Fibroblast of skin of scalp (primary cell): ENCODE data around the gene C15orf39. TPM values are rescaled to one million over a fixed set of nuclear protein-coding genes. Genes with fewer than 3 reads are reported as not detected.
"Not testable (repeated sequence)": the region's sequence is repeated elsewhere in the genome, so short reads cannot be mapped to it uniquely, and the experiment has no call there.

ENCODE experiments used
- DNase-seq: peaks from one replicate; pipeline ENCODE4 v3.0.0-alpha.2; 2013
- polyA plus RNA-seq, 2 experiments: library from polyadenylated mRNA; unstranded; fragments of 120-200 nt; gene quantifications; one replicate each; pipeline ENCODE4 v1.2.1, GENCODE V29; 2013; ENCODE audit not compliant: insufficient read length in 2 of 2

Gene C15orf39
- polyA plus RNA-seq (2013, experiment 1 of 2; ENCODE audit: insufficient read length), result 18.3 TPM
- 18.5 TPM for polyA plus RNA-seq (2013, experiment 2 of 2; ENCODE audit: insufficient read length)

DNA sequence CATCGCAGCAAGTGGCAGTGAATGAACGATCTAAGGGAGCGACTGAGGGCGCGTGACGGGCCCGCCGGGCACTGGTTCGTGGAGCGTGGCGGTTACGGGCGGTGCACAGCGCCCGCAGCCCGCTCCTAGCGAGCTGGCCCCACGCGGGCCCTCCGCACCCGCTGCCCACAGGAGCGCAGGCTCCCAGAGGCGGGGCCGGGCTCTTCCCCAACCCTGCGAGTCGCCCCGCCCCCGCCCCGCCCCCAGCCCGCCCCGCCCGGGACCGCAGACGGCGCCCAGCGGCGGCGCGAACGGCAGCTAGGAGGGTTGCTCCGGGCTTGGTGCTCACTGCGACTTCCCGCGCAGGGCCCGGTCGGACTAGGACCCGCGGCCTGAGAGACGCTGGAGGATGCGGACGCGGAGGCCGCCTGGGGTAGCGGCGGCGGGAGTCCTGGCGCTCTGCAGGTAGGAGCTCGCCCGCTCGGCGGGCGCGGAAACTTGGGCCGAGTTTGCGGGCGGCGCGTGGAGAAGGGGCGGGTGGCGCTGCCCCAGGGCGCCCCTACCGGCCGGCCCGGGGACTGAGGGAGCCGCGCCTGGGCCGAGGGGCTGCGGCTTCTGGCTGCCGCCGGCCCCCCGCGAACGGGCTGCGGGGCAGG is at the start of gene C15orf39:
Gene C15orf39 (plus strand): TSS at position 267 of the 635 bp plus-strand sequence. CDS start 4,167 bp downstream, outside the sequence.
- DNase-seq, result peak; percentile 77

DNA sequence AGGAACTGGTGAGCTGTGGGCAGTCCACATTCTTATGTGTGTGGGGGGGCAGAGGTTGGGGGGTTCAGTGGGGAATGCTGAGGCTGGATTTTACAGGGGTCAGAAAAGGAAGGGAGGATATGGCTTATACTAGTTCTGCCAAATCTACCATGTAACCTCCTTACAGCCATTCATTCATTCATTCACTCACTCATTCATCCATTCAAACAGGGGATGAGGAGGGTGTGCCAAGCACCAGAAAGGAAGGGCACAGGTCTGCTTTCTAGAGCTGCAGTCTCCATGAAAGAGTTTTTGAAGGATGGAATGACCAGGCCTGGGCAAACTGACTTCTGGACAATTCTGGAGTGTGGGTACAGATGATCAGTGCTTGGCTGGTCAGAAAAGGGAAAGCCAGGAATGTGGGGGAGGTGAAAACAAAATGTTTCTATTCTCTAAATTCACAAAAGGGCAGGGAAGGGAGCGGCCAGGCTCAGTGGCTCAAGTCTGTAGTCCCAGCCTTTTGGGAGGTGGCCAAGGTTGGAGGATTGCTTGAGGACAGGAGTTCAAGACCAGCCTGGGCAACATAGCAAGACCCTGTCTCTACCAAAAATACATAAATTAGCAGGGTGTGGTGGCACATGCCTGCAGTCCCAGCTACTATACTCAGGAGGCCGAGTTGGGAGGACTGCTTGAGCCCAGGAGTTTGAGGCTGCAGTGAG is 49.2 kb upstream of the C15orf39 start:
- DNase-seq, result no peak

DNA sequence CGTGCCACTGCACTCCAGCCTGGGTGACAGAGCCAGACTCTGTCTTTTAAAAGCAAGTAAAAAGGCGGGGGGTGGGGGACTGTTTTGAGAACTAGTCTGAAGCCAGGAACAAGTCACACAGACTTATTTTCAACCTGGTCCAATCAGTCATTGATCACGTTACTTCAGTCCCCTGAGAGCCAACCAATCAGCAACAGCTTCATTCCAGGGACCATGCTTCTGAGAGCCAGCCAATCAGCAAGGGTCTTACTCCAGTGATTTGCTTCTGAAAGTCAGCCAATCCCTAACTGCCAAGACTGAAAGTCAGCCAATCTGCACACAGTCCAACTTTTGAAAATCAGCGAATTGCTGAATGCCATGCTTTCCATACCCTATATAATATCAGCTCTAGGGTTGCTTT is 48.6 kb upstream of the C15orf39 start:
- DNase-seq, result peak; percentile 40

DNA sequence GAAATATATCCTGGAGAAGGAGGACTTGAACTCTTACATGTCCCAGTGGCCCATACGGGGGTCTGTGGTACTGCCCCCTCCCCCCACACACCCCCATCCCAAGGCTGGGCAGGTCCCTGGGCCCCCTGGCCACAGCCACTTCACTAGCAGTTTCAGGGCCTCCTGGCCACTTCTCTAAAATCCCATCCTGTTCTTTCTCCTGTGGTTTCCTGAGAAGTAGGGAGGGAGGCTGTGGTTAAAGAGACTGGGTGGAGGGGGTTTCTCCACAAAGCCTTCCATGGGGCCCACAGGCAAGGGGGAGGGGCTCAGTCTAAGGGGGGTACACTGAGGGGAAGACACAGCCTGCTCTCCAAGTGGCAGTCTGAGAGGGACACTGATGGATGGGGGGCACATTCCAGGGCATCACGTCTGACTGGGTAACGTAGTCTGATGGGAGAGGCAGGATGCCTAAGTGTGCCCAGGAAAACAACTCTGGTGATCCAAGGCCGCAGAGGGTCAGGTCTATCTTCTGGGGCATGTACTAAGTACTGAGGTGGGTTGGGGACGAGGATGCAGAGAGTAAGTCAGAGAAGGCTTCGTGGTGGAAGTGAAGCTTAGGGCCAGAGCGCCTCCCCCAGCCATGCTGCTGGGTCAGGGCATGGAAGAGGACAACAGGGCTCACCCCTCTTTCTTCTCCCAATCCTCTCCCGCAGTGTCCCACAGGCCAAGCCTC is 48.0 kb upstream of the C15orf39 start:
- no peak for DNase-seq

DNA sequence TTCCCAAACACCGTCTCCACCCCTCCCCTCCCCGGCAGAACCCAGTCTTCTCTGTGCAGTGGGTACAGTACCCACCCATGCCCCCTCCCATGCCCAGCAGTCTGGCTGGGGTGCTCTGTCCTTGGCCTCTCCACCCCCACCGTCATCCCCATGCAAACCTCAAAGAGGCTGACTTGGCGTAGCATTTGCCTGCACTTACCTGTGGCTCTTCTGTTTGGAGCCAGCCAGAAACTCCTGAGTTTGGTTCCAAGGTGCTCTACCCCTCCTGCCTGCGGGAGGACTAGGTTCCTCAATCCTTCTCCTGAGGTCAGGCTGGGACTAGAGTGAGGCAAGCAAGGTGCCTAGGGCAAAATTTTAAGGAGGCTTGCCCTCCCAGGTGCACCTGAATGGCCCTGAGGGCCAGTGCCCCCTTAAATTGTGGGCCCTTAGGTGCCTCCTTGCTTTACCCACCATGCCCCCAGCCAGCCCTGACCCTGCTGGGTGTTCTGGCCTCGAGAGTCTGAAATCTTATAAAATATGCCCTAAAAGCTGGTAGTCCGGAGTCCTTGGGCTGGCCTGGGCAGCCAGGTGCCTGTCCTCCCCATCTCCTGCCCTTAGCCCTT is 47.1 kb upstream of the C15orf39 start:
- DNase-seq, result no peak

DNA sequence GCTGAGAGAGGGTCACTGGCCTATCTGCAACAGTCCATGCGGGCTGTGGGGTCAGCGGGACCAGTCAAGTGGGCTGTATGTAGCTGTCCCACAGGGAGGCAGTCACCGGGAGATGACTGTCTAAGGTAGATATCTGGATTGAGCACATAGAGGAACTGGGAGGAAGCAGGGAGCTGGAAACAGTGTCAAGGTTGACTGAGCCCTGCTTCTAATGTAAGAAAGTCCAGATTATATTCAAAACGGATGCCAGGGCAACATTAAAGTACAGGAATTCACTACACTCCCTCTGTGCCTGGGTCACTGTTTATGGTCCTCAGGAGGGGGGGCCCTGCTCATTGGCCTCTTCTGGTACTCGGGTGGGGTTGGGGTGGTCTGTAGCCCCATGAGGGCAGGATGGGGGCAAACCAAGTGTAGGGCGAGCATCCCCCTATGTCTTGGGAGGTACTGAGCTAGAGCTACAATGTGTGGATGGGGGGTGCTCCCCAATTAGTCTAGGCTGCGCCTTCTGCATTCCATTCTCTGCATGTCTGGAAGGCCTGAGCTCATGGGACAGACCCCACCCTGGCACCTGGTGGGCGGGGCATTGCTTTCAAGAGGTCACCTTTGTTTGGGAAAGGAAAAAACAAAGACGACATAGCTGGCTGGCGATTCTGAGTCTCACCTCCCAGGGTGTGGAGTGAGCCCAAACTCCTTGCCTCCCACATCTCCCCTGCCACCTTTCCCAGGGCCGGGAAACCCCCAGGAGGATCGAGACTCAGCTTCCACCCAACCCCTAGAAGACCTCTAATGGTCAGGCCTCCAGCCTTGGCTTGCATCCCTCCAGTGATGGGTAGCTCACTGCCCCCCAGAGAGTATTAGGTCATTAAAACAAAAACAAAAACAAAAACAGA is 45.1 kb upstream of the C15orf39 start:
- DNase-seq, result no peak

DNA sequence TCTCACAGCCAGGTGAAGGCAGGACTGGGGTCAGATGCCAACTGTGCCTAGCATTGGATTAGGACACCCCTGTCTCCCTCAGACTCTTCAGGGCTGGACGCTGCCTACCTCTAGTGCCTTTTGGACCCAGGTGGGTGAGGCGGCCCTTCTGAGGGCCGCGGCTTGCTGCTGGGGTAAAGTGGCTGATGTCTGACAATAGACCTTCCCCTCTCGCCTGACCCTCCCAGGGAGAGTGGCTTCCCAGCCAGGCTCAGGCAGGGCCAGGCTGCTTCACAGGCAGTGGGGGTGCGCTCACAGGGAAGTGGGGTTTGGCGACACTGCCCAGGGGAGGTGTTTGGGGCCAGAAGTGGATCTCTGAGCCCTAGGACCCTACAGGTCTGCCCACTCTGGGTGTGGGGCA is 43.3 kb upstream of the C15orf39 start:
- DNase-seq, result no peak

DNA sequence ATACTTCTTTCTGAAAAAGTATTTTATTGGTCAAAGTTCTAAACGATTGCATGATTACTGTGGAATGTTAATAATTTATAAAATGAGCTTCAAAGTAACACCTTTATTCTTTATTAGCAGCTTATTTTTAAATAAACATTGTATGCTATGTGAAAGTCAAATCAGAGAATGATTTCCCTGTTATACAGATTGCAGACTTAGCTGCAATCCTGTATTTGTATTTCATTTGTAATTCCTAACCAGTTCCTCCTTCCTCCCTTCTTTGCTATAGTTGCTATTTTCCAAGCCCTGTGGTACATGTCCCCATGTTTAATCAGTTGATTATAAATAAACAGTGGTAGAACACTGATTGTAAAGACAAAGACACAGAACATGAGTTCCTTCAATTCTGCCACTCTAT is 42.4 kb upstream of the C15orf39 start:
- no peak for DNase-seq

DNA sequence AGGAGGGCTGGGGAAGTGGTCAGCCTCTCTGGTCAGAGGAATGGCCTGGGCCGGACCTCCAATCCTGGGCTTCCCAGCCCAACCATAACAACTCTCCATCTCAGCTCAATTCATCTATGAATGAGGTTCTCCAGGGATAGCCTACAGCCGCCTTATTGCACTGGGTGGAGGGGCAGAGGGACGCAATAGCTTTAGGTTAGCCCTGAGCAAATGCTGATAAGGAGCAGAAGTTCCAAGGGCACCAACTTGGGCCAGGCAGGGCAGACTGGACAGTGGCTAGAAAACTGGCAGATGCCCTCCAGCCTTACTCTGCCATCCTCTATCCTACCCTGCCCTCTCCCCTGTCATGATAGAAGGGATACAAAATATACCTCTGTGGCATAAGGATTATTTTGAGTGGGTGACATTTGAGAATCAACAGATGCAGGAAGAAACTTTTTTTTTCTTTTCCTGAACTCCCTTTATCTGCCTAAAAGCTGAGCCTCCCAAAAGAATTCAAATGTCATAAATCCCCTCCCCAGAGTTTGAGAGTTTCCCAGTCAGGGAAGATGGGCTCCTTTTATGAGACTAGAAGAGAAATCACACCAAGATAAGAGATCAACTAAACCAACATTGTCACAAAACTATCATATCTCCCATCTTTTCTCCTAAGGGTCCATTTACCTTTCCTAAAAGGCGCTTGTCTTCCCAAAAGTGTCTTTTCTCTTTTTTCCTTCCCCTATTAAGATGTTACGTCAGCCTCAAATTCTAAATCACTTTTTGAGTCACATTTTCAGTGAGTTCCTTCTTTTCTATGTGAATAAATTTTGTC is 40.4 kb upstream of the C15orf39 start:
- no peak for DNase-seq

DNA sequence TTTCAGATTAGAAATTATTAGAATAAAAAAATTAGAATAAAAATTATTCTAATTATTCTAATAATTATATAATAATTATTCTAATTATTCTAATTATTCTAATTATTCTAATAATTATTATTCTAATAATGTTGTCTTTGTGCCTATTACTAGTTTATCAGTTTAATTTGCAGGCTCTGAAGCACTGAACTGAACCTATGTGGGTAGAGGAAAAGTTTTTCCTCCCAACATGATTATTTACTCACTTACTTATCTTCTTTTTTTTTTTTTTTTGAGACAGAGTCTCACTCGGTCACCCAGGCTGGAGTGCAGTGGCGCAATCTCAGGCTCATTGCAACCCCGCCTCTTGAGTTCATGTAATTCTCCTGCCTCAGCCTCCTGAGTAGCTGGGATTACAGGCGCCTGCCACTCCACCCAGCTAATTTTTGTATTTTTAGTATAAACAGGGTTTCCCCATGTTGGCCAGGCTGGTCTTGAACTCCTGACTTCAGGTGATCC is 39.7 kb upstream of the C15orf39 start:
- DNase-seq, result no peak

DNA sequence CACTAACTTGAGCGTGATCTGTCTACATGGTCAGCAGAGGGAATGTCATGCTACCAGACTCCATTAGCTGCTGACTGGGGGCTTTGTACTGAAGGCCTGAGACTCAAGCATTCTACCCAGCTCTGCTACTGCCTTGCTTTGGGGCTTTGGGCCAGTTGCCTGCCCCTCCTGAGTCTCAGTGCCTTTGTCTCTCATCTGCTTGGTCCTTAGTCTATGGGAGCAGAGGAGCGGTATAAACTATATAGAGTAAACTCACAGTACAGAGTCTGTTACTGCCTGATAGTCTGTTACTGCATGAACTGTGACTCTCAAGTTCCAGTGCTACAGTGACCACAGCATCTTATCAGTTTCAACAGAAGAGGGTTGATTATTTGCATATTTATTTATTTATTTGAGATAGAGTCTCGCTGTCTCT is 38.5 kb upstream of the C15orf39 start:
- DNase-seq, result no peak

DNA sequence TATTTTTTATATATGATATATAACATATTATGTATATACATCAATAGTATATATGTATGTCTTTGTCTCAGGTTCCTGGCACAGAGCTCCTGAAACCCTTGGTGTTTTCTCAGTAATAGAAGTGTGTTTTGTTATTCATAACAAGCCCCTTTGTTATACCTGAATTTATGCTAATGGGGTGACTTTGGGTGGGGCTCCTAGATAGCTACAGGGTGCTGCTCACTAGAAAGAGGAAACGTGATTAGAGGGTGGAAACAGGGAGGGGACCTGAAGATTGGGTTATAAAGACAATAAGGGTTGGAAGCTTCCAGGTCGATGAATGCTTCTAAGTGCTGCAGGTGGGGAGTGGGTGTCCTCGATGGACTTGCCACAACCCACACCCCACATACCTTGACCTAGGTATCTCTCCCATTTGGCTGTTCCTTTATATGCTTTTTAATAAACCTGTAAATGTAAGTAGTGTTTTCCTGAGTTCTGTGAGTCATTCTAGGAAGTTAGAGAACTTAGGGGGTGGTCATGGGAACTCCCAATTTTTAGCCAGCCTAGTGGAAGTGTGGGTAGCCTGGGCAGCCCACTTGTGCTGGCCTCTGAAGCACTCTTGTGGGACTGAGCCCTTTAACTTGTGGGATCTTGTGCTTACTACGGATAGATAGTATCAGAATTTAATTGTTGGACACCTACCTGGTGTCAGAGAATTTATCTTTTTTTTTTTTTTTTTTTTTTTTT is 36.9 kb upstream of the C15orf39 start:
- DNase-seq, result no peak

DNA sequence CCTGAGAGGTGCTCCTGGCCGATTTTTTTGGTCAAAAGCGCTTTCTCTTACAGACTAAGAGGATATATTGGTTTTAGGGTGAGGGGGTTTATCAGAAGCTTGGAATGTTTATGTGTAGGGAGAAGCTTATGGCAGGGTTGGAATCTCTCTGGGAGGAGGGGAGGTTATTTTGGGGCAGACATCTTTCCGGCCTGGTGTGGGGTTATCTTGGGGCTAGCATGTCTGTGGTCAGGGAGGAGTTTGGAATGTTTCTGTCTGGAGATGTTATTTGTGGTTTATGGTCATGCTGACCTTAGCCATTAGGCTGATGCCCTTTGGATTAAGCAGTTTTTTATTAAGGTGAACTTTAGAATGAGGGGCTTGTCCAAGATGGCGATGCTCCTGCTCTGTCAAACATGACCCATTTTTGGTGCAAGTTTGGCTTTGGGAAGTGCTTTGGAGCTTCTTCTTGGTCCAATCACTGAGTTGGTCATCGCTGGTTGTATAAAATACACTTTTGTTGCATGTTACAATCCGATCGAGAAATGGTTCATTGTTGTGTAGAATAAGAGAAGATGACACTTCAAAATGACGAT is 35.1 kb upstream of the C15orf39 start:
- DNase-seq, result not testable (repeated sequence)

DNA sequence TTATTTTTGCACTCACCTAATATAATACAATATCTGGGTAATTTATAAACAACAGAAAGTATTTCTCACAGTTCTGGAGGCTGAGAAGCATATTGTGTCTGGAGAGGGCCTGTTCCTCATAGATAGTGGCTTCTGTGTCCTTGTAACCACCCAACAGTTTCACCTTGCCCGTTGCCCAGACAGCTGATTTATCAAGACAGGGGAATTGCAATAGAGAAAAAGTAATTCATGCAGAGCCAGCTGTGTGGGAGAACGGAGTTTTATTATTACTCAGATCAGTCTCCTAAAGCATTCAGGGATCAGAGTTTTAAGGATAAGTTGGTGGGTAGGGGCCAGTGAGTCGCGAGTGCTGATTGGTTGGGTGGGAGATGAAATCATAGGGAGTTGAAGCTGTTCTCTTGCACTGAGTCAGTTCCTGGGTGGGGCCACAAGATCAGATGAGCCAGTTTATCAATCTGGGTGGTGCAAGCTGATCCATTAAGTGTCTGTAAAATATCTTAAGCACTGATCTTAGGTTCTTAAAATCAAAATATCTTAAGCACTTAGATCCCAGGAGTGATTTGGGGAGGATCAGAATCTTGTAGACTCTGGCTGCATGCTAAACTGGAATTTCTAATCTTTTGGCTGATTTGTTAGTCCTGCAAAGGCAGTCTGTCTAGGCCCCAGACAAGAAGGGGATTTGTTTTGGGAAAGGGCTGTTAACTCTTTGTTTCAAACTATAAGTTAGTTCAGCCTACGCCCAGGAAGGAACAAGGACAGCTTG is 33.9 kb upstream of the C15orf39 start:
- DNase-seq, result peak; percentile 53

DNA sequence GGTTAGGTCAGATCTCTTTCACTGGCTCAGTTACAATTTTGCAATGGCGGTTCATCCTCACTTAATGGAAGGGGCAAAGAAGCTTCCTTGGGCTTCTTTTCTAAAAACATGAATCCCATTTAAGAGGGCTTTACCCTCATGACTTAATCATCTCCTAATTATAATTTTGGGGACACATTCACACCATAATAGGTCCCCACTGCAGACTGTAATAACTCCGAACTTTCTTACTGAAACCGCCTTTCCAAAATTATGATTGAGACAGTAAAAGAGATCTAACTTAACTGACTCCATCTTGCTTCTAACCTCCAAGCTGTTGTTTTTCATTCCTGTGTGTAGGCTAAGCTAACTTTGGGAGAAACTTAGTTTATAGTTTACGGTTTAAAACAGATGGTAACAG is 33.3 kb upstream of the C15orf39 start:
- DNase-seq, result no peak

DNA sequence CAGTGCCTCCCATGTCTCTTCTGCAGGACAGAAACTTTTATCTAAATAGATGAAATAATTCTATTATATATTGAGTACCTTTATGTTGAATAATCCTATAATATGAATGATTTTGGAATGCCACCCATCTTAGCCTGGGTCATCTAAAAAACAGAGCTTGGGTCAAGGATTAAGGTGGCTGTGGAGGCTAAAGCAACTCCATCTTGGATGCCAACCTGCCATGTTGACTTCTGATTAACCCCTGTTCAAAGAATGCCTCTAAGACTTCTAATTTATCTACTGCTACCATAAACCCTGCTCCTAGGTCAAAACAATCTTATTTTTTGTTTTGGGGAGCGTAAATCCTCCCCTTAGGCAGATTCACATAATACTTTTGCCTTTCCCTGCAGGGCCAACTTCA is 31.5 kb upstream of the C15orf39 start:
- DNase-seq, result no peak

DNA sequence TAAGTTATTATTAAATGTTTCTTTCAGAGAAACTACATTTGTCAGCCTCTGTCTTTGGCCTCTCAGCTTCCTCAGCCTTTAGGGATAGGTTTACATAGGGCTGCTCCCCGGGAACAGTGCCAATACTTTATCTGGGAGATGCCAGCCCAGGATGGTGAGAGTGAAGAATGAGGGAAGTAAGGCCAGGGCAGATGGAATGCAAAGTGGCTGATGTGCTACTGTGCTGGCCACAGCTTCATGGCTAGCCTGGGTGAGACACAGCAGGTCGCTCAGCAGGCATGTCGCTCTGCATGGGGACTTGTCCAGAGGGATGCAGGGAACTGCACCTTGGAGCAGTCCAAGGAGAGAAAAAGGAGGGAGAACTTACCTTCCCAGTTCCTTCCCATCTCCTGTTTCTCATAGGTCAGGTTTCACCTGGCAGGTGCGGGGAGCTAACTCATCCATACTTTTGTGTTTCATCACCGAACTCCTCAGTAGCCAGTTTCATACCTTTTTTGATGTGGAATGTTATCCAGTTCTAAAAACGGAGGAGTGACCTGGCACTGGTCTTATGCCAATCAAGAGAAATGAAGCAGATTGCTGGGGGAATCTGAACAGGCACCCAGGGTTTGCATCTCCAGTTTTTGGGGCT is 30.9 kb upstream of the C15orf39 start:
- peak; percentile 27 for DNase-seq

DNA sequence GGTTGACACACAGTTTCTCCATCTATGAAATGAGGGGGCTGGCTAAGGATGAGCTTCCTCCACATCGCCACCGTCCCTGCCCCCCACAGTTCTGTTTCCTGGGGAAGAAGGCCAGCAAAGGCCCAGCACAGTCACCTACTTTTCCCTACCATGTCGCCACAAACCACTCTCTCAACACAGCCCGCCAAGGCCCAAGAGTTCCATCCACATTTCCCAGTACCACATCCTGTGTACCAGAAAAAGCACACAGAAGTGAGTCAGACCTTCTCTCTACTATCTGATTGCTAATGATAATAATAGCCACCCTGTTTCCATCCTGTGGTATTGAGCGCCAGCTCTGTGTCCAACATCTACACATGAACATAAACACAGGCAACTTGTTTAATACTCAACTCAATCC is 30.3 kb upstream of the C15orf39 start:
- DNase-seq, result peak; percentile 81
